Left ventricle myocardium inferior (tissue), 1 donor: ENCODE results near the gene ACOX2. TPM values are rescaled to one million over a fixed set of nuclear protein-coding genes. Genes with fewer than 3 reads are reported as not detected.

ENCODE experiments used
- DNase-seq: peaks from one replicate; pipeline ENCODE4 v3.0.0-alpha.2; 2020
- H3K27ac ChIP-seq: fragments of 200-600 bp; replicated peaks from 2 replicates; pipeline ENCODE4 v1.8.0; 2021
- H3K27me3 ChIP-seq: fragments of 200-600 bp; 2 replicates; pipeline ENCODE4 v1.8.0; 2021; ENCODE audit warnings: low read depth
- H3K36me3 ChIP-seq: fragments of 200-600 bp; 2 replicates; pipeline ENCODE4 v1.8.0; 2021
- H3K4me1 ChIP-seq: fragments of 200-600 bp; 2 replicates; pipeline ENCODE4 v1.8.0; 2021
- H3K4me3 ChIP-seq: fragments of 200-600 bp; 2 replicates; pipeline ENCODE4 v1.8.0; 2021; ENCODE audit warnings: mild to moderate bottlenecking, moderate library complexity
- H3K9me3 ChIP-seq: fragments of 200-600 bp; replicated peaks from 2 replicates; pipeline ENCODE4 v1.8.0; 2021
- CTCF ChIP-seq: fragments of 200-600 bp; IDR thresholded peaks from 2 replicates; pipeline ENCODE4 v1.8.0; 2021; ENCODE audit warnings: antibody characterized with exemption, mild to moderate bottlenecking, borderline replicate concordance
- intact Hi-C: fragments of 100-400 bp; cut with micrococcal nuclease; formaldehyde crosslinking; loops from one replicate; pipeline ENCODE4 v1.11.0; 2022
- total RNA-seq: library from RNA; stranded (reverse); fragmentation: NEBNext Ultra II Directional; extraction: Animal tissue kit (Norgen Biotek cat#: 25700); gene quantifications from one replicate; pipeline ENCODE4 v1.2.1, GENCODE V29; 2021
- donor health status: DM: no; HTN: yes; CAD: no; lungs with severe emphysema.

The ACOX2 gene
- total RNA-seq, 1 donor from 2014 or later, result 37.2 TPM

DNA sequence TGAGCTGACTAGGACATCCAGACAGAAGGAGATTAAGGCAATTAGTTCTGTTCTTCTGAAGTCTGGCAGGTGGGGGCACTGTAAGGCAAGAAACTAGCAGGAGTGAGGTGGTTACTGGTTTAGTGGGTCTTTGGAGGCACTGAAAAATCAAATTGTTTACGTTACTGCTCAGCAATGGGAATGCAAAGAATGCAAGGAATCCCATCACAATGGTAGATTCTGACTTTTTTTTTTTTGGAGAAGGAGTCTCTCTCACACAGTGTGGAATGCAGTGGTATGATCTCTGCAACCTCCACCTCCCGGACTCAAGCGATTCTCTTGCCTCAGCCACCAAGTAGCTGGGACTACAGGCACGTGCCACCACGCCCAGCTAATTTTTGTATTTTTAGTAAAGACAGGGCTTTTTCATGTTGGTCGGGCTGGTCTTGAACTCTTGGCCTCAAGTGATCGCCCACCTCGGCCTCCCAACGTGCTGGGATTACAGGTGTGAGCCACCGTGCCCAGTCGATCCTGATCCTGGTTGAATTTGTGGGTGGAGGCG is 23.9 kb upstream of the ACOX2 start:
- no peak overlapping the region for H3K4me3 ChIP-seq

DNA sequence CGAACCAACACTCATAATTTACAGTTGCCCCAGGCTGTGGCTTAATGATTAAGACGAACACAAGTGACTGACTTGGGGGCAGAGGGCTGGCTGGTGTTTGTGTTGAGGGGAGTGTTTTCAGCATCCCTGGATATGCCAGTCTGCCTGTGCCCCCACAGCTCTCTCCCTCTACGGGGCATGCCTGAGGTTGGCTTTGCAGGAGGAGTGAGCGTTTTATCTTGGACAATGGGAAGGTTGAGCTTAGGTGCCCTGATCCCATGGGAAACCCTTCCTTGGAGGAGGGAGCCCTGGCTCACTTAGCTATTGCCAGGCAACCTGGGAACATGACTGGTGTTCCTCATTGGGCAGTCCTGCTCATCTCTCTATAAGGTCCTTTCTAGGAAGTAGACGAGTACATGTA is 22.6 kb upstream of the ACOX2 start:
- DNase-seq, result no peak
- Histone ChIP-seq H3K27me3 (no peaks in the 10 kb centered on the region), H3K4me1 (peaks cover 2% of the 10 kb centered on the region), H3K9me3 (no peaks in the 10 kb centered on the region), H3K27ac (no peak overlapping the region), H3K4me3 (no peak overlapping the region), H3K36me3 (peaks cover 21% of the 10 kb centered on the region)
- intact Hi-C loops, result no loop called here
- TF ChIP-seq CTCF, result no peak

More for the DNA sequence above, 23.9 kb upstream of the ACOX2 start:
- Histone ChIP-seq H3K27ac (no peak overlapping the region), H3K9me3 (no peaks in the 10 kb centered on the region), H3K4me1 (peaks cover 12% of the 10 kb centered on the region), H3K36me3 (peaks cover 31% of the 10 kb centered on the region), H3K27me3 (no peaks in the 10 kb centered on the region)
- TF ChIP-seq CTCF, result peak; percentile 42
- no peak for DNase-seq
- intact Hi-C loops, result no loop called here

- H3K27ac ChIP-seq, result no peak overlapping the region
- no peak for DNase-seq
- no peak for TF ChIP-seq CTCF
- intact Hi-C loops, result no loop called here
- H3K36me3 ChIP-seq, result peaks cover 6% of the 10 kb centered on the region
- H3K4me1 ChIP-seq, result no peaks in the 10 kb centered on the region
- peaks cover 2% of the 10 kb centered on the region for H3K9me3 ChIP-seq
- no peak overlapping the region for H3K4me3 ChIP-seq
- no peaks in the 10 kb centered on the region for H3K27me3 ChIP-seq
Measured at GRCh38 chr3:58557491-58557890, 20.5 kb upstream of the ACOX2 start.

GRCh38 chr3:58556761-58557221 is 19.8 kb upstream of the ACOX2 start:
- no peak overlapping the region for H3K4me3 ChIP-seq
- DNase-seq, result no peak
- intact Hi-C loops, result no loop called here
- TF ChIP-seq CTCF, result no peak
- peaks cover 9% of the 10 kb centered on the region for H3K9me3 ChIP-seq
- no peaks in the 10 kb centered on the region for H3K27me3 ChIP-seq
- H3K4me1 ChIP-seq, result no peaks in the 10 kb centered on the region
- H3K27ac ChIP-seq, result no peak overlapping the region
- H3K36me3 ChIP-seq, result peaks cover 4% of the 10 kb centered on the region

DNA sequence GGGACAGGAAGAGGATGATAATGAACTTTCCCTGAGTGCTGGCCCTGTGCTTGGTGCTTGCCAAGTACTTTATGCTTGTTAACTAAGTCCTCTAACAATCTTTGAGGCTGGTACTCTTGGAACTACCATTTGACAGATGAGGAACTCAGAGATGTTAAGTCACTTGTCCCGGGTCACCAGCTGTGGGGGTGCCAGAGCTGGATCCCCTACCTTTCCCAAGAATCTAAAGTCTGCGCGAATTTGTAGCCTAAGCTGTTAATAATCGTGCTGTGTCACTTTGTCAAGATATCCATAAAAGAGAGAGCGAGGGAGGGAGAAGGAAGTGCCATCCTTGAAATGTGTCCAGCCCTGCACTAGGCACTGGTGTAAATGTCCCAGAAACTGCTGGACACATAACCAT is 19.0 kb upstream of the ACOX2 start:
- H3K27ac ChIP-seq, result no peak overlapping the region
- no peak overlapping the region for H3K4me3 ChIP-seq

More for the DNA sequence above, 19.0 kb upstream of the ACOX2 start:
- DNase-seq, result no peak
- Histone ChIP-seq H3K9me3 (peaks cover 15% of the 10 kb centered on the region), H3K27me3 (no peaks in the 10 kb centered on the region), H3K36me3 (peaks cover 2% of the 10 kb centered on the region), H3K4me1 (no peaks in the 10 kb centered on the region)
- no peak for TF ChIP-seq CTCF
- intact Hi-C loops, result no loop called here
